HG02588 (cell line): ENCODE data around the gene CIITA.

Source experiments
- ATAC-seq: cut with Tn5 transposase; IDR thresholded peaks from one replicate; pipeline ENCODE4 v1.9.1; 2021; ENCODE audit warnings: mild to moderate bottlenecking, moderate library complexity; ENCODE audit not compliant: unreplicated experiment

Gene CIITA

DNA sequence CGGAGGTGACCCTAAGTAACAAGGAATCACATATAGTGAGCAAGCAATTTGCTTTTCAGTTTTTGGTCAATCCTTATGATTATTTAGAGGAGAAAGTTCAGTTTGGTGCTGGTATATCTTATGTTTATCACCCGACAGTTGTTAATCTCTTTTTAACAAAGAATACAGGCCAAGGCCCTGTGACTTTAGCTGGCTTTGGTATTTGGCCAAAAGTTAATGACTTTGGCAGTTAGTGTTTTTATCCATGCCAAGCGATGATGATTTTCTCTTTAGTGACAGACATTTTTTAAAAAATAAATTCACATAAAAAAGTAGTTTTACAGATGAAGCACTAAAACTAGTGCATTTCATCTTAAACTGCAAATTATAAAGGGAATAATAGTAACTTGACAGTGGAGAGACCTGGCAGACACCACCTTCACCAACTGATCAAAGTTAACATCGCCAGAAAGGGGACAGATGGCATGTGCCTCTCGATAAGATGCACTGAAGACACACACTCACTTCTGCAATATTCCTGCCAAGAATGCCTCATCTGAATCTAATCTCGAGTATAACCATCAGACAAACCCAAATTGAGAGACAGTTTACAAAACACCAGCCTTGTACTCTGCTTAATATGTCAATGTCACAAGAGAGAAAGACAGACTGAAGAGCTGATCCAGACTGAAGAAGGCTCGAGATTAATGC, 58.4 kb downstream of the CIITA start:
- no peak for ATAC-seq

DNA sequence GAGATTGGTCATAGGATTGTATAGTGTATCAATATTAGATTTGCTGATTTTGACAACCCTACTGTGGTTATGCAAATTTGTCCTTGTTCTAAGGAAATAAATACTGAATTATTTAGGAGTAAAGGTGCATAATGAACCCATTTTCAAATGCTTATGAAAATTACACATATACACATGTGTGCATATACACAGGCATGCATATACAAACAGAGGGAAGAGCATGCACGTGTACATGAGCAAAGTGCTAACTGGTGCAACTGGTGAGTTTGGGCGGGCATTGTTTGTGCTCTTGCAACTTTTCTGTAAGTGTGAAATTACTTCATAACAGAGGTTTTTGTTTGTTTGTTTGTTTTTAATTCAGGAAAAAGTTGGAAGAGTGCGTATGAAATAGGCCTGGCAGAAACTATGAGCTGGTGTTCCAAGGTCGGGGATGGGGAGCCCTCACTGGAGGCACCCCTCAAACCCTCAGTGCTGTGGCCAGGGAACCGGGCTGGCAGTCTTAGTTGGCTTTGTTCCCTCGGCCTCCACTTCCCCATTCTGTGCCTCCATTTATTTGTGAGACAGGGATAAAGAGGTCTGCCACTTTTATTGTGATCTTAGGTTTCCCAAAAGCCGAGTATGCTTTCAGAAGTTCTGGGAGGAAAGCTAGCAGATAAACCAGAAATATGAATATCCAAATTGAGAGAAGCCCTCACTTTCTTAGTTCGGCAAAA, 59.4 kb downstream of the CIITA start:
- no peak for ATAC-seq

DNA sequence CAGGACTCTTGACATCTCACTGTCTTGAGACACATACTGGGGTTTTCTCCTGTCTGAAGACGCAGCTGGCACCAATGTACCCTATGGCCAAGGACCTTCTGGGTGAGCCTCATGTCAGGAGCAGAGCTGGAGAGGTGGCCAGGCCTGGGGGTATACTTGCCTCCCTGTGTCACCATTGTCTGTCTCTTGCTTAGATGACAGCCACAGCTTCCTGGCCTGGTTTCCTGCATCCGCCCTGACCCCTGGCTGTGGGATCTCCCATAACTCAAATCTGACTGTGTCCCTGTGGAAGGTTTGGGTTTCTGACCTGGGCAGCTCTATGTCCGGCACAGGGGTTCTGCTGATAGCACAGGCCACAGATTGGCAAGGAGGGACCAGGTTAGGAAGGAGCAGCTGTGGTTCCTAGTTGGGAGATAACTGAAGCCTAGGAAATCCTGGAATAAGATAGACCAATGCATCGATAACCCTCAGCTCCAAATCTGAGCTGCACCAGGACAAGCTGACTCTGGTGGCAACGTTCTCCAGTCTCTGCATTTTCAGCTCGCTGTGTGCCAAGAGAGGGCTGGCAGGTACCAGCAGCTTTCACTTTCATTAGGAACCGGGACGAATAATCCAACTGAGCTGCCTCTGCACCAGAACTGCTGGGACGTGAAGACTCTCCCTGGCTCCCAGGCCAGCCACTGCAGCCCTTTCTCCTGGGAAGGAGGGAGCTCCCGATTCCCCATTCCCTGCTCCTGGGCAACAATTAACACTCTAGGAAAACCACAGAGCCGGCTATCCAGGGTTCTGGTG, 60.3 kb downstream of the CIITA start:
- ATAC-seq: no peak

DNA sequence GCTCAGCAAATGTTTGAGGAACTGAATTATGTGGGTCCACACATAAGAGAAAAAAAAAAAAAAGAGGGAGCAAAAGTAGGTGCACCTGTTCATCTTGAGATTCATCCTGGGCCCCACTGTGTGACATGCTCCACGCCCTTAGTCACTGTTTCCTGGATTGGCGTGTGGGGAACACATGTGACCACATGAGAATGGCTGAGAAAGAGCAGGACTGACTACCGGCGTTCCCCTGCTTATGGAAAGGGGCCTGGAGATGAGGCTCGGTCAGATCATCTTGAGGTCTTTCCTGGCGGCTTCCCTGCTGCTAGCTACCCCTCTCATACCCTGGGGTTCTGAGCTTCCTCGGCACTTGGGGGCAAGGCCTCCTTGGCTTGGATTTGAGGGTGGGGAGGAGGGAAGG, 61.3 kb downstream of the CIITA start:
- no peak for ATAC-seq

DNA sequence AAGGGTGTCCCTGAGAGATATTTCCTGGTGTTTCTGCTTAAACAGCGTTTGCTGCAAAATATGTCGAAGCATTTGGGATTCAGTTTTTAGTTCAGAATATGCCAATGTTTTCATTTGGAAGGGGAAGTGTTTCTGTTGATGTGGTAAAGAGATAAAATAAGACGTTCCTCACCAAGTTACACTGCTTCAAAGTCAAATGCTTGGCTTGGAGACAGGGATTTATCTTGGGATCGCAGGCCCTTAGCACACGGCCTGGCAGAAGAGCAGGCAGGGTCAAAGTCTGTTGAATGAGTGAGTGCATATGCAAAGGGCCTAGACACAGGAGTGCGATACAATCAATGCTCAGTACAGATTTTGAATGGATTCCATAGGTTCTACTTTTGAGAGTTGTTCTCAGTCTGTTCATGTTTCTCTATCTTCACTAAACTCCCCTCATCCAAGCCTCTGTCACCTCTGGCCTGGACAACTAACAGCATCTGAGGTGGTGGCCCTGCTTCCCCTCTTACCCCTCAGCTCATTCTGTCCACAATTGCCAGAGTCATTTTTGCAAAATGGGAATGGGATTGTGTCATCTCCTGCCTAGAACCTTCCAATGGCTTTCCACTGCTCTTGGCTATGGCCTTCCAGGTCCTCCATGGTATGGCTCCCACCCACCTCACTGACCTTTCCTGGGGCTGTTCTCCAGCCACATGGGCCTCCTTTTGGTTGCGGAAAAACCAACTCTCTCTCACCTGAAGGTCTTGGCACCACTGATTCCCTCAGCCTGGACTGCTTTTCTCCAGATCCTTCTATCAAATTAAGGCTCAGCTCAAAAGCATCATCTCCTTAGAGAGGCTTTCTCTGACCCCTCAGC, 62.0 kb downstream of the CIITA start:
- no peak for ATAC-seq

DNA sequence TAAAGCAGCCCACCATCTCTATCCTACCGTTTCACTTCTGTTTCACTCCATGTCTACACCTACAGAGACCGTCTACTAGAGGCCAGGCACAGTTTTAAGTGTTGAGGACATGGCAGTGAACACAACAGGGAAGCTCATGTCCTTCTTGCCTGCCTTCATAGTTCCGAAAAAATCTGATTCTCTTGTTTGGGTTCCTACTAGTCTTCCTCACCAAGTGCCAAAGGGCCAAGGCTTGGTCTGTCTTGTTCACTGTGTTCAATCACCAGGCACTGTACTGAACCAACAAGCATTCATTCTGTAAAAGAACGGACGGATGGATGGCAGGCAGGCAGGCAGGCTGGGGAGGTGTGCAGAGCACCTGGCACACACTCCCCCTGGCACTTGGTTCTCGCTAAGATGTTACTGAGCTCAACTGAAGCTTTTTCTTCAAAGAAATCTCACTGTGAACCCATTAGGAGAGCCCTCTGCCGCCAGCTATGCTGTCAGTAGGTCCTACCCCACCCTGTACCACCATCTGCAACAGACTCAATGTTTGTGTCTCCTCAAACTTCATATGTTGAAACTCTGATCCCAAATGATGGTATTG, 62.7 kb downstream of the CIITA start:
- ATAC-seq: no peak

DNA sequence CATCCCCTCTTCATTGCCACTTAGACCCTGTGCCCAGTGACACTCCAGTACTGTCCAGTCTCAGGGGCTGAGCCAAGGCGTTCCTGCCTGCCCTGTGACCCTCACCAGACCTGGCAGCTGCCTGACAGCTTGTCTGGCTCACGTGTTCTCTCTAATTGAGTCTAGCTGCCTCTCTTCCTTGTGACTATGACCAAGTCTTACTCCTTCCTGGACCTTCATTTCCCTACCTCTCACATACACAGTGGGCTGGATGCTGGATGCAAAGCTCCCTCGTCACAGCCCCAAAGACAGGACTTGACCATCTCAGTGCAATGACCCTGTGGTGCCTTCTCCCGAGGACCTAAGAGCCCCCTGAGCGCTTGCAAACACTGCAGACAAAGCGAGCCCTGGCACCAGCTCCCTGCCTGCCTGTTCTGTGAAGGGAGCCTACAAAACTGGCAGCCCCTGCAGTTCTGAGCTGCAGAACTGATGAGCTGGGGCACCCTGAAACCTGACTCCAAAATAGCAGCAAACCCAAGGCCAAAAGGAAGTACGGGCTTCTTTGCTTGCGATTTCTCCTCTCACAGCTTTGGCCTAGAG, 63.6 kb downstream of the CIITA start:
- ATAC-seq: no peak

DNA sequence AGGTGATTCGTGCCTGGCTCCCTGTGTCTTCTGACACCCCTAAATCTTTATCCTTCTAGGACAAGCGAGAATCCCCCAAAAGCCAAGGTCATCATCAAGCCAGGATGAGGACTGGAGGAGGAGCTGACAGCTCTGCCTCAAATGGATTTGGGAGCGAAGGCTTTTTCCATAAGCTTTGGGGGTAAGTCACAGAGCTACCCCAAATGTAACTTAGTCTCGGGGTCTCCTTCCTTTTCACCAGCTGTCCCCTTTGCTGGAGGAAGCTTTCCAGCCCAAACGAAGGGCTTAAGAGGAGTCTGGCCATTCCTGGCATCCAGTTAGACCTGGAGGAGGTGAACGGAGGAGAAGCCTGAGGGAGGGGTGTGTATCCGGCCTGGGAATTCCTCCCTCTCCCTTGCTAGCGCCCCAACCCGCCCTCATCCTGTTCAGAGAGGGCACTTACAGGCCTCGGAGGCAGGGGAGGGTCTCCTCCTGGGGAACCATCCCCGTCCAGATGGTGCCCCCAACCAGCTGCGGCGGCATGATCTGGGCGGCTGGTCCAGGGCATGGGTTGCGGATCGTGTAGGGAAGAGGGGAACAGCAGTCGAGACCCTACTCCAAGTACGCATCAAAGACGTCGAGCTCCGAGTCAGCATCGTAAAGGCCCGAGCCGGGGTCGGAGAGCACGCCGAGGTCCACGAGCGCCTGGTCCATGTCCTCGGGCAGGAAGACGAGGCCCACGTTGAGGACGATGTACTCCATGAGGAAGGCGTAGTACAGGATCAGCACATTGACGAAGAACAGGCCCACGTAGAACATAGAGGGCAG, 64.3 kb downstream of the CIITA start:
- ATAC-seq: no peak

DNA sequence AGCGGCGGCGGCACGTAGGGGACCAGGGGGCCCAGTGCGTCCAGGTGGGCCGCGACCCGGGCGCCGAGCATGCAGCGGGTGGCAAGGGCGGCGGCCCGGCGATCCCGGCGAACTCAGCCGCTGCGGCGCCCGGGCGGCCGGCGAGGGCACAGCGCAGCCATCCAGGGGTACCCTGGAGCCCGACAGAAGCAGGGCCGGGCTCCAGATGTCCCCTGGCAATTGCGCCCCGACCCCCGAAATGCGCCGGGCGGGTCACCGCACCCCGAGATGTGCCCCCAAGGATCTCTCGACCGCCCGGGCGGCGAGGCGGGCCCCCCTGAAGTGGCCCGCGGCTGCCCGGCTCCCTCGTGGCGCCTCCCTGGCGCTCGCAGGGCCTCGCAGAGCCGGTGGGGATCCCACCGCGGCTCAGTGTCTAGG, 64.9 kb downstream of the CIITA start:
- peak; percentile 7 for ATAC-seq

DNA sequence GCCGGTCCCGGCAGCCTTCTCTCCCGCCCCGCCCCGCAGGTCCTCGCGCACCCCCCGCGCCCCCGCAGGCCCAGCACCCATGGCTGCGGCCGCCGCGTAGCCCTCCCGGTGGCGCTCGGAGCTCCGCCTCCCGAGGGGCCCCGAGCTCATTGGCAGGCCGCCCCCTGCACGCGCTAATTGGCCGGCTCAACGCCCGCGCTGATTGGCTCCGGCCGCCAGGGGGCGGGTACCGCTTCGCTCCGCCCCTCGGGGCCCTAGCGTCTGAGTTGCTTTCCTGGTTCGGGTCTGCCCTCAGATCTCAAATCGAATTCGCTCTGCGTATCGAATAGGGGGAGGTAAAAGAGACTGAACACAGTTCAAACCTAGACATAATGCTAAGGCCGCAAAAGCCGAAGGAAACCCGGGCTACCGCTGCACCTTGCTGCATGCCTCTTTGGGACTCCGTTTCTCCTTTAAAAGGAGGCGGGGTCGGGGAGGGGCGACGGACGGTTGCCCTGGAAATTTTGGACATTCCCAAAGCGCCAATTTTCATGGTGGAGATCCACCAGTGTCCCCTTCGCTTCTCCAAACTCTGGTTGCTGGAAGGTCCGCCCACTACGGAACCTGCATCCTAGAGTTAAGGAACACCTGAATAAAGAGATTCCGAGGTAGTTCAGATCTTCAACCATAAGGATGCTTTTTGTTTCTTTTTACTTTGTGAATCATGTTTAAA, 65.5 kb downstream of the CIITA start, which contains the start of gene DEXI:
DEXI (minus strand) TSS at position 117 of the 712 bp plus-strand sequence. CDS start 463 bp downstream, outside the sequence.
- peak; percentile 60 for ATAC-seq

DNA sequence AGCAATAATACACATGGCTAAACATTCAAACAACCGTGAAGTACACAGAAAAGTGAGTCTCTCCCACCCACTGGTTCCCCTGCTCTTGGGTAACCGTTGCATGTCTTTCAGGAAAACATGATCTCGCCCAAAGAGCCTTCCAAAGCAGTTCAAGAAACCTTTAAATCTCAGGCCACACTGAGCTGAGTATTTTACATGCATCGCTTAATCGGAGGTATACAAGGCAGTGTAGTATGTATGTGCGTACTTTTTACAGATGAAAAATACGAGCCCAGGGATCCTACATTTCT, 66.0 kb downstream of the CIITA start:
- no peak for ATAC-seq

DNA sequence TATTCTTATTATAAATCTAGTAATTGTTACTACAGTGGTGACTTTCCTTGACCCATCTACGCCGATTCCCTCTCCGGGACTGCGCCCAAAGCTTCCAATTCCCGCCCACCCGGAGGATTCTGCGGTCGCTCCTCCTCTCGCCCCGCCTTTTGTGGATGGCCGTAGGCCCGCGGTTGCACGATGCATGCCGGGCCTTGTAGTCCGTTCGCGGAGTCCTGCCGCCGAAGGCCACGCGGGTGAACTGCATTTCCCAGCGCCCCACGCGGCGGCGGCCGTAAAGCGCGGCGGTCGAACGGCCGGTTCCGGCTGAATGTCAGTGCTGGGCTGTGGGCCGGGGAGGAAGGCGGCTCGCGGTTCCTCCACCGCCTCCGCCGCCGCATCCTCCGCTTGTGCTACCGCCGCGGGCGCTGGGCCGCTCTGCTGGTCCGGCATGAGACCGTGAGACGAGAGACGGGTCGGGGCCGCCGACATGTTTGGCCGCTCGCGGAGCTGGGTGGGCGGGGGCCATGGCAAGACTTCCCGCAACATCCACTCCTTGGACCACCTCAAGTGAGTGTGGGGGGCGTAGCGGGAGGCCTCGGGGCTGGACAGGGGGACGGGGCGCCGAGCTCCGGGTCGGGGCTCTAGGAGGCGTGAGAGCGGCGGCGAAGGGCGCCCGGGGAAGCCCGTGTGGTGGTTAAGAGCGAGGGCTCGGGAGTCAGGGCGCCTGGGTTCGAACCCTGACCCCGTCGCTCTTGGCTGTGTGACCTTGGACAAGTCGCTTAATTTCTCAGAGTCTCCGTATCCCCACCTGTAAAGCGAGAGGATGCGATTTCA, 67.5 kb downstream of the CIITA start, which contains the start of gene CLEC16A:
CLEC16A (plus strand) TSS at position 316 of the 816 bp plus-strand sequence; CDS start at position 470, 154 bp downstream.
- ATAC-seq: peak; percentile 60

DNA sequence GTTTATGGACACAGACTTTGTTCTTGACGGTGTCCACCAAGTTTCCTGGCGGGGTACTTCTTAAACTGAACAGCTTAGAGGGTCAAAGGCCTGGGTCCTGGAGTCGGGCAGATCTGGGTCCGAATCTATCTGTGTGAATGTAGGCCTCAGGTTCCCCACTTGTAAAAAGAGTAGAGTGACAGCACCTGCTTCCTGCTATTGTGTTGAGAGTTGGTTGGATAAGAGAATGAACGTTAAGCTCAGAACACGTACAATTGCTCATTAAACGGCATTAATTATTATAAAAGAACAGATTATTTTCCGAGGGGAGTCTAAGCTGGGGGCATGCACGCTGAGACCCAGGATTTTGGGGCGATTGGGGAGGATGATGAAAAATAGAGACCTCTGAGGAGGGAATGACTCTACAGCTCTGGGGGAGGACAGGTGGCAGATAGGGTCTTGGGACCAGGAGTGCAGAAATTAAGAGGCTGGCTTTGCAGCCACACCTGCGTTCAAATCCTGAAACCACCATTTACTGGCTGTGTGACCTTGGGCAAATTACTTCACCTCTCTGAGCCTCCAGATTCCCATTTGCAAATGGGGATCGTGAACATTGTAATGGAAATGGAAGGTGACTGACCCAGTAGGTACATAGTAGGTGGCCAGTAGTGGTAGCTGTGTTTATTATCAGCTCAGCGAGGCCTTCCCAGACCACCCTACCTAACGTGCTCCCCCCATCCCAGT, 68.2 kb downstream of the CIITA start:
- ATAC-seq: no peak

DNA sequence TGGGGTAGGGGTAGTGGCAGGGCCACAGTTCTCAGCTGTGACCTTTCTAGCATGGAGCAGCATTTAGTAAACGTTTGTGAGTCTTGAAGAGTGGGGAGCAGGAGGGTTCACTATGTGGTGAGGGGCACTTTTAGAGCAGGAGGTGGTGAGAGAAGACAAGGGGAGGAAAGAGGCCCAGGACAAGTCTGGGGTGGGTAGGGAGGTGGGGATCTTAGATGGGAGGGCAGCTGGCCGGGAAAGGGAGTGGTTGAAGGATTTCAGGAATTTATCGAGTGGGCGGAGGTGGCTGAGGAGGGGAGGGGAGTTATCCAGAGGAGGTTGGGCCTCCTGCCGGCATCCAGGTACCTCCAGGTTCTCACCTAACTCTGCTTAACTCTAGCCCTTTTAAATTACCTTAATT, 69.3 kb downstream of the CIITA start:
- no peak for ATAC-seq

DNA sequence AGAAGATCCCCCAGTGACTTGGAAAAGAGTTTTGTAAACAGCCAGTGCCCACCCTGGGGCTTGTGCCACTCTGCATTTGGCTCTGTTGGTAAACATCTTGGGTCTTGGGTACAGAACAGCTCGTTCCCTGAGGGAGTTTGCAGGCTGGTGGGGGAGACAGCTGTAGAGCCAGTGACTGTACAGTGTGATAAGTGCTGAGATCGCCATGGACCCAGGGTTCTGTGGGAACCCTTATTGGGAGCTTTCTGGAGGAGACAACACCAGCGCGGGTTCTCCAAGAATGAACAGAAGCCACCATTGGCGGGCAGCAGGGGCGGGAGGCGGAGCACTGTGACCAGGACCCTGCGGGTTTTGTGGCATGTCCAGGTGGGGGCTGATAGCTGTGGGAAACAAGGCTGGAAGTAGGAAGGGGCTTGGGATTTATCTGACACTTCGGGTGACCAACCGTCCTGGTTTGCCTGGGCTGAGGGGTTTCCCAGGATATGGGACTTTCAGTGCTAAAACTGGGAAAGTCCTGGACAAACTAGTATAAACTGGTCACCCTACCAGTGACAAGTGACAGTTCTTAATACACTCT, 70.3 kb downstream of the CIITA start:
- ATAC-seq: no peak

DNA sequence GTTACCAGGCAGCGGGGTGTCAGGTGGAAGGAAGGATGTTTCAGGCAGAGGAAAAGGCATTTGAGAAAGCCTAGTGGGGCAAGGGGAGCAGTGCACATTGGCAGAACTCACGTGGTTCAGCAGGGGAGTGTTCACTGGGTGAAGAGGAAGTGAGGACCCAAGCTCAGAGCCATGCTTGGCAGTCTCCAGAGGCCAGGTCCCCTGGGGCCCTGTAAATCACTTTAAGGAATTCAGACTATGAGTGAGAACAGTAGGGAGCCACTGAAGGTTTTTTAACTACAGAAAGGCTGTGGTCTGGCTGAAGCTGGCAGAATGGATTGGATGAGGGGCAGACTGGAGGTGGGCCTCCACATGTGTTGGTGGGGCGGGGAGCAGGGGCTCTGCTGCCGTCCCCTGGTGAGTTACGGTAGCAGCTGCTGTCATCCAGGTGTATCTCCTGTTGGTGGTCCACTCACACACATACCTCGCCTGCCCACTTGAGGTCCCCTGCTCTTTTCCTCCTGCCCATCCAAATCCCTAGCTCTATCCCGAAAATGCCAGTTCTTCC, 72.5 kb downstream of the CIITA start:
- peak; percentile 60 for ATAC-seq

DNA sequence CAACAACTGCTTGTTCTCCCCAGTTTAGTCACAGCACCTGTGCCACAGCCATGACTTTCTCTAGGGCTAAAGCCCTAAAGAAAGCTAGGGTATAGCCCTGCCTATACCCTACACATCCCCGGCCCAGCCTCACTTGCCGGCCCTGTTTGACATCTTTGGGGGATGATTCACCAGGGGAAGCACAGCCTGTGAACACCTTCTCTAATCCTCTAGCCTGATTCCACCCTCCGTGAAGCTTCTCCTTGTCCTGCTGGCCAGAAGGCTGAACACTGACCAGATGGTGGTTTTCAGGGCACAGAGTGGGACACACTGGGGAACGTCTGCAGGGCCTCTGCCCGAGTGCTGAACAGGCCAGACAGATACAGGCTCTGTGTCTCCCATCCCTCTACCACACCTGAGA, 73.4 kb downstream of the CIITA start:
- no peak for ATAC-seq
